G401.6 (cell line): ENCODE data around the gene ZNF333.
"Not testable (repeated sequence)": the region's sequence is repeated elsewhere in the genome, so short reads cannot be mapped to it uniquely, and the experiment has no call there.

Experiments
- FAIRE-seq: peaks from 2 replicates; lab custom pipeline; 2012; peaks lifted over from hg19 to GRCh38; lab: Jason Lieb, UNC

Gene ZNF333

DNA sequence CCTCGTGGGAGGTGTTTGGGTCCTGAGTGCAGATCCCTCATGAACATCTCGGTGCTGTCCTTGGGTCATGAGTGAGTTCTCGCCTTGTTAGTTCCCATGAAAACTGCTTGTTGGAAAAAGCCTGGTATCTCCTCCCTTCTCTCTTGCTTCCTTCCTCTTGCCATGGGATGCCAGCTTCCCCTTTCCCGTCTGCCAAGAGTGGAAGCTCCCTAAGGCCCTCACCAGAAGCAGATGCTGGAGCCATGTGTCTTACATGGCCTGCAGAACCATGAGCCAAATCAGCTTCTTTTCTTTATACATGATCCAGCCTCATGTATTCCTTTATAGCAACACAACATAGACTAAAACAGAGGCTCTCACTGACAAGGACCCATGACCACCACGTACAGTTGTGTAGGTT, 80.3 kb downstream of the ZNF333 start:
- FAIRE-seq: no peak

DNA sequence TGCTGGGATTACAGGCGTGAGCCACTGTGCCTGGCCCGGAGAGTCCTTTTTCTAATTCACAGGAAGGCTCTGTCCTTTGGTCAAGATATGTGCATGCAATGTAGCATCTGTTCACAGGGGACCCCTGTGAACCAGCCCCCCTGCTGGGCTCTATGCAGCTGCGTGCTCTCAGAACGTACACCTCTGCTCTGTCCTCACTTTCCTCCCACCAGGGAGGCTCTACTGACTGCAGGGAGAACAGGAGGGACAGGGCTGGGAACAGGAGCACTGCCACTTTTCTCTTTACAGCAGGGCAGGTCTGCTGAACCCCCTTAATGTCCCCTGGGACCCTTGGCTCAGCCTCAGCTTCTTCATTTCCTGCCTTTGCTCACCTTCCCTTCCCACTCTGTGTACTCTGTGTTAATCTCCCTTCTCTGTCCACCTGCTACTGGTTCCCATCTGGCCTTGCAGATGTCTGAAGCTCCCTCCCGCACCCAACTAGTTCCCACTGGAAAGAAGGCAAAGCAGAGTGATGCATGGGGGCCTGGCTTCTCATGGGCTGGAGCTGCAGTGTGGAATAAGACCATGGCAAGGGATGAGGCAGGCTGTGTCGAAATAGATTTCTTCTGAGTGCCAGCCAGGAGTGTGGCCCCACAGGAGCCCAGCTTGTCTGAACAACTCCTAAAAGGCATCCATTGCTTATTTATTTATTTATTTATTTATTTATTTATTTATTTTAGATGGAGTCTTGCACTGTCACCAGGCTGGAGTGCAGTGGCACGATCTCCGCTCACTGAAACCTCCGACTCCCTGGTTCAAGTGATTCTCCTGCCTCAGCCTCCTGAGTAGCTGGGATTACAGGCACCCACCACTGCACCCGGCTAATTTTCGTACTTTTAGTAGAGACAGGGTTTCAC, 81.3 kb downstream of the ZNF333 start:
- FAIRE-seq: no peak

DNA sequence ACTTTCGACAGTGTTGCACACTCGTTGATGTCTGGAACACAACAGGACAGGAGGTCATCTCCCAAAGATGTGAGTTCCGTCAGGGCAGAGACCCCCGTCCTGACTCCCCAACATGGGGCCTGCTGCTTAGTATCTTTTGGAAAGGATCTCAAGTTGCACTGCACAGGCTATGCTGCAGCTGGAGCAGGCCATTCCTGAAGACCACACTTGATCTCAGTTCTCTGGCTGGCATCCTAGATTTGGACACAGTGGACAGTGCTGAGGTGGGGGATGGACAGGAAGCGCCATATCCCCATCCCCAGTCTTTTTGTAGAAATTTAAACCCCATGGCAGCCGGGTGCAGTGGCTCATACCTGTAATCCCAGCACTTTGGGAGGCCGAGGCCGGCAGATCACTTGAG, 82.6 kb downstream of the ZNF333 start:
- FAIRE-seq: no peak

DNA sequence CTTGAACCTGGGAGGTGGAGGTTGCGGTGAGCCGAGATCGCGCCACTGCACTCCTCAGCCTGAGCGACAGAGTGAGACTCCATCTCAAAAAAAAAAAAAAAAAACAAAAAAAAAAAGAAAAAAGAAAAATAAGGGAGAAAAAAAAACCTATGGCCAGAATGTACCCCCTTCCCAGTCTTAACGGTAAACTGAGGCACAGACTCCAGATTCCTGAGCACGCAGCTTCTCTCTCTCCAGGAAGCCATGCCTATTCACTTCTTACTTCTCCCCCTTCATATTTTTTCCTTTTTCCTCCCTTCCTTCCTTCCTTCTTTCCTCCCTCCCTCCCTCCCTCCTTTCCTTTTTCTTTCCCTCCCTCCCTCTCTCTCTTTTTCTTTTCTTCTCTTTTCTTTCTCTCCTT, 83.1 kb downstream of the ZNF333 start:
- FAIRE-seq: no peak

DNA sequence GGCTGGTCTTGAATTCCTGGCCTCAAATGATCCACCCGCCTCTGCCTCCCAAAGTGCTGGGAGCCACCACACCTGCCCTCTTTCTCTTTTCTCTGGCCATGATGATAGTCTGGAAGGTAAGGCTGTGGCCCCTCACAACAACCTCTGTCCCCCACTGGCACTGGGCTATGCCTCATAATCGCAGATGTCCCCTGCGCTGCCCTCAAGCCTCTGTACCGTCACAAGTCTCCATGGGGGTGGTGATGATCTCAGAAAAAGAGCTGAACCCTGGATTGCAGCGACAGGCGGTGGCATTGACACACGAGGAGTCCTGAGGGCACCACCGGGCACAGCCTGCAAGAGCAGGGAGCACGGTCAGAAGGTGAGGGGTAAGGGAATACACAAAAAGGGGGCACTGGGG, 83.9 kb downstream of the ZNF333 start:
- FAIRE-seq: not testable (repeated sequence)

DNA sequence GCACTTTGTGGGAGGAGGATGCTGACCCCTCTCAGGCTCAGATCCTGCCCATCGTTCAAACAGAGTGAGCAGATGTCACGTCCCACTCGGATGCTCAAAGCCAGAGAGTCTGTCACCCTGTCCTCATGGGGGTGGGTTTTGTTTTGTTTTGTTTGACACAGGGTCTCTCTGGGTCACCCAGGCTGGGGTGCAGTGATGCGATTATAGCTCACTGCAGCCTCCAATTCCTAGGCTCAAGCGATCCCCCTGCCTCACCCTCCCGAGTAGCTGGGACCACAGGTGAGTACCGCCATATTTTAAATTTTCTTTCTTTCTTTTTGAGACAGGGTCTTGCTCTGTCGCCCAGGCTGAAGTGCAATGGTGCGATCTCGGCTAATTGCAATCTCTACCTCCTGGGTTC, 84.5 kb downstream of the ZNF333 start:
- no peak for FAIRE-seq

DNA sequence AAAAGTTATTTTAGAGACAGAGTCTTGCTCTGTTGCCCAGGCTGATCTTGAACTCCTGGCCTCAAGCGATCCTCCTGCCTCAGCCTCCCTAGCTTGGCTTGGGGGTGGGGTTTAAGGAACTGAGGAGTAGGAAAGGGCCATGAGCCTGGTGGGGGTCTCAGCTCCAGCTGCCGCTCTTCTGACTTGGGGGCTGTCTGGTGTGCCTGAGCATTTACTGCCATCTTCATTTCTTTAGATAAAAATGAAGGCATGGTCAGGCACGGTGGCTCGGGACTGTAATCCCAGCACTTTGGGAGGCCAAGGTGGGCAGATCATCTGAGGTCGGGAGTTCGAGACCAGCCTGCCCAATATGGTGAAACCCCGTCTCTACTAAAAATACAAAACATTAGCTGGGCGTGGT, 85.5 kb downstream of the ZNF333 start:
- not testable (repeated sequence) for FAIRE-seq

DNA sequence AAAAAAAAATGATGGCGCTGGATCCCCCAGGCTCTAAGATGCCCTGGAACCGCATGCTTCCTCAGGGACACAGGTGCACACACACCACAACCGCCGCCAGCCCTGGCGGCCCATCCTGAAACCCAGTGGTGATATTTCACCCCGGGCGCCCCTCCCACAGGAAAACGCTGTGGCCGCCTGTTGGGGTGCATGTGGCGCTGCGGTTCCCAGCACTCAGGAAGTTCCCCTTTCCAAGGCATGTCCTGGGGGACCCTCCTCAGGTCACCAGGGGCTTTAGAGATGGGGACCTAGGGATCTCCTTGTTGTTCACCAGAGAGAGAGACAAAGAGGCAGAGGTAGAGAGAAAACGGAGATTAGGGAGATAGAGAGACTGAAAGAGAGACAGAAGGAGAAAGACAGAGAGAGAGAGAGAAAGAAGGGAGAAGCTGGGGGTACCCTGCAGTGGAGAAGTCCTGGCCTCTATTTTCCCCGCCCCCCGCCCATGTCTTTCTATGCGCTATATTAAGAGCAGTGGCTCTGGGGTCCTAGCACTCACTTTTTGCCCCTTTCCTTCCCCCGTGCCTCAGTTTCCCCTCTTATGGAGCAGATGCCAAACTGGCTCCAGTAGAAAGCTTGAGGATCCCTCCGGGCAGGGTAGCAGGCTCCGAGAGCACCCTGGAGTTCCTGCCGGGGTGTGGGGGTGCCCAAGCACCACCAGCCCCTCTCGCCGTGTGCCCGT, 86.2 kb downstream of the ZNF333 start:
- FAIRE-seq: no peak

DNA sequence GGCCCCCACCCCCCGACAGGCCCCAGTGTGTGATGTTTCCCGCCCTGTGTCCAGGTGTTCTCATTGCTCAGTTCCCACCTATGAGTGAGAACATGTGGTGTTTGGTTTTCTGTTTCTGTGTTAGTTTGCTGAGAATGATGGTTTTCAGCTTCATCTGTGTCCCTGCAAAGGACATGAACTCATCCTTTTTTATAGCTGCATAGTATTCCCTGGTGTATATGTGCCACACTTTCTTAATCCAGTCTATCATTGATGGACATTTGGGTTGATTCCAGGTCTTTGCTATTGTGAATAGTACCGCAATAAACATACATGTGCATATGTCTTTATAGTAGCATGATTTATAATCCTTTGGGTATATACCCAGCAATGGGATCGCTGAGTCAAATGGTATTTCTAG, 87.8 kb downstream of the ZNF333 start:
- FAIRE-seq: not testable (repeated sequence)

DNA sequence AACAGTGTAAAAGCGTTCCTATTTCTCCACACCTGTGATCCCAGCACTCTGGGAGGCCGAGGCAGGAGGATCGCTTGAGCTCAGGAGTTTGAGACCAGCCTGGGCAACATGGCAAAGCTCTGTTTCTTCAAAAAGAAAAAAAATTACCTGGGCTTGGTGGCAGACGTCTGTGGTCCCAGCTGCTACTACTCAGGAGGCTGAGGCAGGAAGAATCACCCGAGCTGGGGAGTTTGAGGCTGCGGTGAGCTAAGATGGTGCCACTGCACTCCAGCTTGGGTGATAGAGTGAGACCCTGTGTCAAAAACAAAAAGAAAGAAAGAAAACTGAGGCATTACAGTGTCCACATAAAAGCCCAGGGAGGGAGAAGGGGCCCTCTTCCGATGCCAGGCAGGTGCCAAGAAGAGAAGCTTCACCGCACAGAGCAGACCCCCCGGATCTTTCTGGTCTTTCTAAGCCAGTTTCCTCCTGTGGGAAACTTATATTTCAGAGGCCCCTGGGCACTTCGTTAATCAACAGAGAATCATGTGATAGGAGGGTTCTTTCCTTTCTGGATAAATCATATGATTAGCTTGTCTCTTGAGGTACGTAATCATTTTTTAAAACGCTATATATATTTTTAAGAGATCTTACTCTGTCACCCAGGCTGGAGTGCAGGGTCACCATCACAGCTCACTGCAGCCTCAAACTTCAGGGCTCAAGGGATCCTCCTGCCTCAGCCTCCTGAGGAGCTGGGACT, 88.4 kb downstream of the ZNF333 start, which contains the start of gene ADGRE2:
TSS of gene ADGRE2 (minus strand) at position 451 of the 736 bp plus-strand sequence. CDS start 1,804 bp downstream, outside the sequence.
- not testable (repeated sequence) for FAIRE-seq

DNA sequence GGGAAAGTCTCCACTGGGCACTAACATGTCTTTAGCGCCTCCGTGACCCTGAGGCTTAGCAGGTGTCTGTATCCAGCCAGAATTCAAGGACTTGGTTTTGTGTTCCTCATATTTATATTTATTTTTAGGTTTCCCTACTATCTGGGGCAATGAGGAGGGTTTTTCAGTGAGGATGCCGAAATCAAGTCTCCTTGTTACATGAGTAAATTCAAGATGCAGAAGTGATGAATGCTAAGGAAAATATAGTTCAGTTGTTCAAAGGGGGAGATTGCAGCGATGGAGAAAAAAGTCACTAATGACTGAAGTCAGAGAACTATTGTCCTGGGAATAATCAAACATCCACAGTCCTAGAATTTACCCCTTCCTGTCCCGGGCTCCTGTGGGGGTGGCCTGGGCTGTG, 89.3 kb downstream of the ZNF333 start:
- no peak for FAIRE-seq

DNA sequence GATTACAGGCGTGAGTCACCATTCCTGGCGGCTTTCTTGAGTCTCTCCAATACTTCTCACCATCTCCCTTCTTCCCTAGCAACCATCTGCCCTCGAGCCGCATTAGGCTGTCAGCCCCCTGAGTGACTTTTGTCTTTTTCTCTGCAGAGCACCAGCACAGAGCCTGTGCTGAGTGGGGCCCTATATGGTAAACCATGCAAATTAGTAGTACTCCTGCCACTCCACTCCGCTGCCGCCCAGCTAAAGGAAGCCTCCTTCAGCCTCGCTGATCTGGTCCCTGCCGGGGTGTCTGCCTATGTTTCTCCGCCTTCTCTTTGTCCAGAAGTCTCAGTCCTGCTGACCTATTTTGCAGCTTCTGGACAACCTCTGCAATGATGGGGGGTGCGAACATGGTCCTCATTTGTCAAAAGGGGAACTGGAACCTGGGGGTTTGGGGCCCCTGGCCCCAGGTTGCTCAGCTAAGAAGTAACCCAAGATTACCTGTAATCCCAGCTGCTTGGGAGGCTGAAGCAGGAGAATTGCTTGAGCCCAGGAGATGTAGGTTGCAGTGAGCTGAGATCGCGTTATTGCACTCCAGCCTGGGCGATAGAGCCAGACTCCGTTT, 90.9 kb downstream of the ZNF333 start:
- FAIRE-seq: not testable (repeated sequence)

DNA sequence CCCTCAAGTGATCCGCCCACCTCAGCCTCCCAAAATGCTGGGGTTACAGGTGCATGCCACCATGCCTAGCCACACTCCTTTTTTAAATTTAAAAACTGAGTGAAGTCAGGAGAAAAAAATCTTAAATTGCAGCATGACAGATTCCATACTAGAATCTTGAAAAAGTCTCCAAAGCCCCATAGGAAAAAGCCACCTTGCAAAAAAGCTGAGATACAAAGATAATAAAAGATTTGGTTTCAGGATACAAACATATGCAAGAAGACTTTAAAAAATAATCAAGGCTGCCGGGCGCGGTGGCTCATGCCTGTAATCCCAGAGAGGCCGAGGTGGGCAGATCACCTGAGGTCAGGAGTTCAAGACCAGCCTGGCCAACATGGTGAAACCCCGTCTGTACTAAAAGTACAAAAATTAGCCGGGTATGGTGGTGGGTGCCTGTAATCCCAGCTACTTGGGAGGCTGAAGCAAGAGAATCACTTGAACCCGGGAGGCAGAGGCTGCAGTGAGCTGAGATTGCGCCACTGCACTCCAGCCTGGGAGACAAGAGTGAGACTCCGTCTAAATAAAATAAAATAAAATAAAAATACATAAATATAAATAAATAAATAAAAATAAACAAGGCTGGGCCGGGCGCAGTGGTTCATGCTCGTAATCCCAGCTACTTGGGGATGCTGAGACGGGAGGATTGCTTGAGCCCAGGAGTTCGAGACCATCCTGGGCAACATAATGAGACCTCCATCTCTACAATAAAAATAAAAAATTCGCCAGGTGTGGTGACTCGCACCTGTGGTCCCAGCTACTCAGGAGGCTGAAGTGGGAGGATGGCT, 92.1 kb downstream of the ZNF333 start:
- not testable (repeated sequence) for FAIRE-seq

DNA sequence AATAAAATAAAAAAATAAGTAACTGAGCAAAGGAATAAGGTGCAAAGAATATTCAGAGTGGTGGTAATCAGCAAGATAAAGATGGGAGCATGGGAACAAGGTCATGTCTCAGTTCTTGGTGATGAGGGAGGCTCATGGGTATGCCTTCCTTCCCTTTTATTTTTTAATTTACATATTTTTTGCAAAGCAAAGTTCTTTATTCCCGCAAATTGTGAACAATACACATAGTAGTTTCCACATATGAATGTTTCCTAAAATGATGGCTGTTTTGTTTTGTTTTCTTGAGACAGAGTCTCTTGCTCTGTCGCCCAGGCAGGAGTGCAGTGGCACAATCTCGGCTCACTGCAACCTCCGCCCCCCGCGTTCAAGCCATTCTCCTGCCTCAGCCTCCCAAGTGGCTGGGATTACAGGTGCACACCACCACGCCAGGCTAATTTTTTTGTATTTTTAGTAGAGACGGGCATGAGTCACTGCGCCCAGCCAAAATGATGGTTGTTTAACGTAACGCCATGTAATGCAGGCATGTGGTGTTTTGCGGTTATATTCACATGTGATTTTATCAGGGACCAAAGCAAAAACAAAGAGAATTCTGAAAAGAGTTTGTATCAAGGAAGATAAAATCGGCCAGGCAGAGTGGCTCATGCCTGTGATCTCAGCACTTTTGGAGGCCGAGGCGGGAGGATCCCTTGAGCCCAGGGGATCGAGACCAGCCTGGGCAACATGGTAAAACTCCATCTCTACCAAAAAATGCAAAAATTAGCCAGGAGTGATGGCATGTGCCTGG, 93.0 kb downstream of the ZNF333 start:
- no peak for FAIRE-seq
